Activated naive CD4-positive, alpha-beta T cell treated with anti-CD3 and anti-CD28 coated beads, Interleukin-2, amount 50 U/mL, for 72 hours (primary cell): Measurements from ENCODE around the gene MARCKSL1. TPM values are rescaled to one million over a fixed set of nuclear protein-coding genes. Genes with fewer than 3 reads are reported as not detected.
"Not testable (repeated sequence)": the region's sequence is repeated elsewhere in the genome, so short reads cannot be mapped to it uniquely, and the experiment has no call there.

ENCODE experiments used
- ATAC-seq, 2 donors: fragments of 150-1000 bp; cut with Tn5 transposase; 2 replicates each; pipeline ENCODE4 v1.10.0; 2021; ENCODE audit warnings: mild to moderate bottlenecking in 2 of 2, moderate library complexity in 2 of 2
- DNase-seq, 2 donors: peaks; one replicate each; pipeline ENCODE4 v3.0.0; 2021 to 2022; ENCODE audit warnings: low spot score in 2 of 2
- H3K27ac Mint-ChIP-seq, 2 donors: one replicate each; pipeline ENCODE4 v1.8.0; 2022; ENCODE audit warnings: mild to moderate bottlenecking in 2 of 2, mixed read lengths in 2 of 2
- H3K36me3 Mint-ChIP-seq, 2 donors: one replicate each; pipeline ENCODE4 v1.8.0; 2022; ENCODE audit warnings: mixed read lengths in 2 of 2
- H3K9me3 Mint-ChIP-seq, 2 donors: one replicate each; pipeline ENCODE4 v1.8.0; 2022; ENCODE audit warnings: mixed read lengths in 2 of 2
- total RNA-seq, 2 donors: library from RNA; stranded (reverse); gene quantifications; one replicate each; pipeline ENCODE4 v1.2.3, GENCODE V29; 2022

The MARCKSL1 gene
- total RNA-seq, 2 donors from 2014 or later = 10.6 to 47.0 TPM

DNA sequence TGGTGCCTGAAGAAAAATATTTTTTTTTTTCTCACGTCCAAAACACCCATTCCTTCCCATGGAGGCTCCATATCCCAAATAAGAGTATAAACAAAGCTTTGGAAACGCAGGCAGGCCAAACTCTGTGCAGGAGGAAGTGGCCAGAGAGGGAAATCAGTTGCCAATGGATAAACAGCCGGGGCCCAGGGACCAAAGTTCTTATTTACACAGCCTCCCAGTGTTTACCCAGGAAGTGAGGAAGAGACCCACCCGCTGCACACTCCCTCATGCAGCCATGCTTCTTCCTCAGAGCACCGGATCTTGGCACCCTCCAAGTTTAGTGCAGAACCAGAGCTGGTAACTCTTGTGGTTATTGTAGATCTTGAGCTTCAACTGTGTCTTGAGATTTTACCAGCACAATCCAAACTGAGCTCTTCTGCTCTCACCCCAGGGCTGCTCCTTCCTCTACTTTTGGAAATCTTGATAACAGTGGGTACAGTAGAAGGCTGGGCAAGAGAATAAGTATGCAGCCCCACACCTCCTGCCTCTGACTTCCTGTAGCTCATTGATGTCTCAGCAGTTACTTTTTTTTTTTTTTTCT, 14.2 kb downstream of the MARCKSL1 start:
- ATAC-seq (peak; percentile 48 to 49), DNase-seq (no peak)
- Mint-ChIP-seq H3K36me3 (peaks cover 0 to 17% of the 10 kb centered on the region in 2 donors), H3K9me3 (no peaks in the 10 kb centered on the region), H3K27ac (peak overlapping the region; percentile 61 to 78)

DNA sequence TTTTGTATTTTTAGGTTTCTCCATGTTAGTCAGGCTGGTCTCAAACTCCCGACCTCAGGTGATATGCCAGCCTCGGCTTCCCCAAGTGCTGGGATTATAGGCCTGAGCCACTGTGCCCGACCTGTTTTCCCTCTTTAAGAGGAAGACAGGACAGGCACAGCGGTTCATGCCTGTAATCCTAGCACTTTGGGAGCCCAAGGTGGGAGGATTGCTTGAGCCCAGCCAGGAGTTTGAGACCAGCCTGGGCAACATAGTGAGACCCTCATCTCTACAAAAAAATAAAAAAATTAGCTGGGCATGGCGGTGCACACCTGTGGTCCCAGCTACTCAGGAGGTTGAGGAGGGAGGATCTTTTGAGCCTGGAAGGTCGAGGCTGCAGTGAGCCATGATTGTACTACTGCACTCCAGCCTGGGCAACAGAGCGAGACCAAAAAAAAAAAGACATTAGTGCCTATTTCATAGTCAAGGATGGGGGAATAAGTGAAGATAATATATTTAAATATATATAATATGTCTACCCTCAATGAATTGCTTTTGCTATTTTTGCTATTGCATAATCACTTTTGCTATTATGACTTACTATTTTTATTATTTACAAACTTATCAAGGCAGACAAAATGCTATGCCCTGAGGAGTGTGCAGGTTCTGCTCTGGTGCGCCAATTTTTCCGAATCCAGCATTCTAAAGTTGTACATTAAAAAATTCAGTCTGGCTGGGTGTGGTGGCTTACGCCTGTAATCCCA, 17.7 kb downstream of the MARCKSL1 start:
- Mint-ChIP-seq H3K9me3 (no peaks in the 10 kb centered on the region), H3K27ac (peak overlapping the region in 1 of 2 donors; percentile 55), H3K36me3 (peaks cover 0 to 26% of the 10 kb centered on the region in 2 donors)
- ATAC-seq (no peak), DNase-seq (no peak)

DNA sequence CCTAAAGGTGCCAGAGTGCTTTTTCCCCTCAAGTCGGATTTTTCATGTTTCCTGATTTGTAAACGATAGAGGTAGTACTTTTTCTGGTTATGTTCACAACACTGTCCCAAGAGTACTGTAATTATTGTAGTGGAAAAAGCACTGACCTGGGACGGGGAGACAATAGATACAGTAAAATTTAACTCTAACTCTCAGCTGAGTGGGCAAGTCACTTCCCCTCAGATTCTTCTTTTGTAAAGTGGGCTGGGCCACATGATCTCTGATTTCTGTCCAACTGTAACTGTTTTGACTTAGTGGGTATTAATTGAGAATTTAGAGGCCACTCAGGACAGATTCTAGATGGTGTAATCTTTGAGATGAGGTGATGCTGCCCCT, 19.1 kb downstream of the MARCKSL1 start:
- Mint-ChIP-seq H3K27ac (peak overlapping the region in 1 of 2 donors; percentile 12), H3K9me3 (no peaks in the 10 kb centered on the region), H3K36me3 (peaks cover 0 to 27% of the 10 kb centered on the region in 2 donors)
- no peak for ATAC-seq
- DNase-seq = no peak

DNA sequence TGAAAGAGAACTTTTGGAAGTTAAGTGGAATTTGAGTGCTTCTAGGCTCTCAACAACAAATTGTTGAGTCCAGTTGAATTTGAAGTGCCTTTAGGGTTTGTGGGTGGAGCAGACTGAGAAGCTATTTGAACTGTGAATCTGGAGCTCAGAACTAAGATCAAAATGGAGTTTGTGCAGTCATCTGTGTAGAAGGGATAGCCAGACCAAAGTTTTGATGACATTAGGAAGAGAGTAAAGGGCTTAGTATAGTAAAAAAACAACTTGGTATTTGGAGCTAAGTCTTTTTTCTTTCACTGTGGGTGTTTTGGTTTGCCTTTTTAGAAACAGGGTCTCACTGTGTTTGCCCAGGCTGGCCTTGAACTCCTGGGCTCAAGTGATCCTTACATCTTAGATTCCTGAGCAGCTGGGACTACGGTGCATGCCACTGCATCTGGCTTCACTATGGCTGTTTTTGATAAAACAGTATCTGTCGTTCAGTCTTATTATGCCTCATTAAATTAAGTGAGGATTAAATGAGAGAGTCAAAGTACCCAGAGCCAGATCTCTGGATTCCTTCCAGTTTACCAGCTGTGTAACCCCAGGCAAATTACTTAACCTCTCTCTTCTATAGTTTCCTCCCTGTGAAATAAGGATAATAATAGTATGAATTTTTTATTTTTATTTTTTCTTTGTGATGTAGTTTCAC, 24.2 kb downstream of the MARCKSL1 start:
- H3K27ac Mint-ChIP-seq = peak overlapping the region in 1 of 2 donors; percentile 48
- peaks cover 6 to 21% of the 10 kb centered on the region in 2 donors for H3K36me3 Mint-ChIP-seq
- H3K9me3 Mint-ChIP-seq = no peaks in the 10 kb centered on the region
- DNase-seq (no peak), ATAC-seq (peak in 1 of 2 donors; percentile 38)

DNA sequence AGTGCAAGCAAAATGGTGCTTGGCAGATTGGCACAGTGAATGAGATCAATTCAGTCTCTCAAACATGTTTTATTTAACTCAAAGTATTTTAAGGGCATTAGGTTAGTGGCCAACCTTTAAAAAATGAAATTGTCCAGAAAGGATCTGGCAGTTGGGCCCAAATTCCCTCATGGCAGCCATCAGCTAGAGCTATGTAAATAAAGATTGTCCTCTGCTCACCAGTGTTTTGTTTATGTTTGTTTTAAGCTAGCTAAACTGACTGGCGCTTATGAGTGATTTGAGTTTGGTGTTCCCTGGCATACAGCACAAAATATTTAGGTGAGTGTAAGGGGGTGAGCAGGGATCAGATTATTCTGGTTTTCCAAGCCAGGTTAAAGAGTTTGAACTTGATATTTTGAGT, 26.1 kb downstream of the MARCKSL1 start:
- no peak for ATAC-seq
- DNase-seq = no peak
- H3K9me3 Mint-ChIP-seq = no peaks in the 10 kb centered on the region
- peaks cover 6 to 30% of the 10 kb centered on the region in 2 donors for H3K36me3 Mint-ChIP-seq
- peak overlapping the region in 1 of 2 donors; percentile 9 for H3K27ac Mint-ChIP-seq

DNA sequence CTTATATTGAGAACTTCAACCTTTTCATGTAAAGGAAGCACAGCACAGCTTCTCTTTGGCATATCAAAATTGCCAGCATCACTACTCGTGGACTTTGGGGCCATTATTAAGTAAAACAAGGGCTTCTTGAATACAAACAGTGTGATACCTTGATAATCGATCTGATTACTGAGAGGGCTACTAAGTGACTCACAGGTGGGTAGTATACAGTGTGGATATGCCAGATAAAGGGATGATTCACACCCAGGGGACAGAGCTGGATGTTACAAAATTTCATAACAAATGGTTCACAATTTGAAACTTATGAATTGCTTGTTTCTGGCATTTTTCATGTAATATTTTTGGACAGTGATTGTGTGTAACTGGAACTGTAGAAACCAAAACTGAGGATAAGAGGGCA, 28.7 kb downstream of the MARCKSL1 start:
- Mint-ChIP-seq H3K9me3 (no peaks in the 10 kb centered on the region), H3K36me3 (peaks cover 14 to 44% of the 10 kb centered on the region in 2 donors), H3K27ac (peak overlapping the region in 1 of 2 donors; percentile 65)
- ATAC-seq = peak; percentile 48 to 84
- DNase-seq = no peak

DNA sequence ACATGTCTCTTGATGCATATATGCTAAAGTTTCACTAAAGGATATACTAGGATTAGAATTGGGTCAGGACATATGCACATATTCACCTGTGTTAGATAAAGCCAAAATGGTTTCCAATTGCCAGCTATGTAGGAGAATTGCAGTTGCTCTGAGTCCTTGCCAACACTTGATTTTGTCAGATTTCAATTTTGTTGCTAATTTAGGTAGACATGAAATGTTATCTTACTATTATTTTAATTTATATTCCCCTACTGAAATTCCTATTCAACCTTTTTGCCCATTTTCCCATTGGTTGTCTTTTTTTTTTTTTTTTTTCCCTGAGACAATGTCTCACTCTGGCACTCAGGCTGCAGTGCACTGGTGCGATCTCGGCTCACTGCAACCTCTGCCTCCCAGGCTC, 30.7 kb downstream of the MARCKSL1 start:
- no peaks in the 10 kb centered on the region for H3K9me3 Mint-ChIP-seq

DNA sequence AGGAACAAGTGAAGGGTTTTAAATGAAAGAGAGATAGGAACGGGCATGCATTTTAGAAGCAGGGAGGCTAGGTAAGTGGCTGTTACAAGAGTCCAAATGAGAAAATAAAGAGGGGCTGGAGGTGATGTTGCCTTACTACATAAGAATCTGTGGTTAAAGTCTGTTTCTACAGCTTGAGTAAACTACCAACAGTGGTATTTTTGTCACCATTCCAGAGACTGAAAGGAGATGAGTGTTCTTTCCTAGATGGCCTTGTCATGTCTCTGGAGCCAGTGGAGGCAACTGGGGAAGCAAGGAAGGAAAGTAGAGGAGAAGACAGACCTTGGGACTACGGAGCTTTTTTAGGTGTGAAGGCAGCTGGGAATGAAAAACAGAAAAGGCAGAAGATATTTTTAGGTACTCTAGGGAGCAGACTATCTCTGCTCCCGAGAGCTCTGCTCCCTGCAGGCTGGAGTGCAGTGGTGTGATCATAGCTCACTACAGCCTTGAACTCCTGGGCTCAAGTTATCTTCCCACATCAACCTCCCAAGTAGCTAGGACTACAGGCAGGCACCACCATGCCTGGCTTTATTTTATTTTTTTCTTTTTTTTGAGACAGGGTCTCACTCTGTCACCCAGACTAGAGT, 31.9 kb downstream of the MARCKSL1 start:
- DNase-seq = no peak
- no peaks in the 10 kb centered on the region for H3K9me3 Mint-ChIP-seq
- H3K36me3 Mint-ChIP-seq = peaks cover 14 to 52% of the 10 kb centered on the region in 2 donors
- no peak for ATAC-seq
- H3K27ac Mint-ChIP-seq = peak overlapping the region; percentile 48 to 66

More for the DNA sequence above, 30.7 kb downstream of the MARCKSL1 start:
- peaks cover 14 to 52% of the 10 kb centered on the region in 2 donors for H3K36me3 Mint-ChIP-seq
- DNase-seq (no peak), ATAC-seq (no peak)
- H3K27ac Mint-ChIP-seq = no peak overlapping the region

DNA sequence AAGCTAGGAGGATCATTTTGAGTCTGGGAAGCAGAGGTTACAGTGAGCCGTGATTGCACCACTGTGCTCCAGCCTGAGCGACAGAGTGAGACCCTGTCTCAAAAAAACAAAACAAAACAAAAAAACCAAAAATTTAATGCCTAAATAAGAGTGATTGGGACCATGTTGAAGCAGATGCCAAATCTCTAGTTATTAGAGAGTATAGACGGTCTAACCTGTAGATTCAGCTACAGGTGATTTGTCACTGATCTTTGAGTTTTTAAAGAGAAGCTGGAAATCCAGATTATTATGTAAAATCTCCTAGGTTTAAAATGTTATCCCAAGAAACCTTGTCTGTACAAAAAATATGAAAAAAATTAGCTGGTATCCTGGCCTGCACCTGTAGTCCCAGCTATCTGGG, 32.7 kb downstream of the MARCKSL1 start:
- DNase-seq (no peak), ATAC-seq (no peak)
- Mint-ChIP-seq H3K36me3 (peaks cover 14 to 52% of the 10 kb centered on the region in 2 donors), H3K9me3 (no peaks in the 10 kb centered on the region), H3K27ac (peak overlapping the region in 1 of 2 donors; percentile 48)

DNA sequence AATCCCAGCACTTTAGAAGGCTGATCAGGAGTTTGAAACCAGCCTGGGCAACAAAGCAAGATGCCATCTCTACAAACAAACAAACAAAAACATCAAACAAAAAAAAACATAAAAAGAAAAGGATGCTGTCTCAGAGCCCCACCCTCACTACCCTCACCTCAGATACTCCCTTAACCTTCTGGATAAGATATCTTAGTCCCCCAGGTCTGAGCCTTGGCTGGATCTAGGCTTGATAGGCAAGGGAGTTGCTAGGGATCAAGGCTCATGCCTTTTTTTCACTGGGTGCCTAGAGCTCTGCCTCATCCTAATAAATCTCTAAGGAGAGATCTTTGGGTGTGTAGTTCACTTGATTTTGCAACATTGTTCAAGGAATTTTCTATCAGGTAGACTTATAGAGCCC, 36.7 kb downstream of the MARCKSL1 start:
- H3K27ac Mint-ChIP-seq = peak overlapping the region in 1 of 2 donors; percentile 74
- DNase-seq = no peak
- ATAC-seq = no peak
- peaks cover 8 to 54% of the 10 kb centered on the region in 2 donors for H3K36me3 Mint-ChIP-seq
- H3K9me3 Mint-ChIP-seq = no peaks in the 10 kb centered on the region

DNA sequence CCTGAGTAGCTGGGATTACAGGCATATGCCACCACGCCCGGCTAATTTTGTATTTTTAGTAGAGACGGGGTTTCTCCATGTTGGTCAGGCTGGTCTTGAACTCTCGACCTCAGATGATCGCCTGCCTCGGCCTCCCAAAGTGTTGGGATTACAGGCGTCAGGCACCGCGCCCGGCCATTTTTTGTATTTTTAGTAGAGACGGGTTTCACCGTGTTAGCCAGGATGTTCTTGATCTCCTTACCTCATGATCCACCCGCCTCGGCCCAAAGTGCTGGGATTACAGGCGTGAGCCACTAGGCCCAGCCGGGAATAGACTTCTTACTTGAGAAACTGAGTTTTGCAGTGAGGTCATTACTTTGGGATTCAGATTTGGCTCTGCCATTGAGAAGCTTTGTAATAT, 37.8 kb downstream of the MARCKSL1 start:
- H3K27ac Mint-ChIP-seq, ATAC-seq, DNase-seq, H3K9me3 Mint-ChIP-seq: not testable (repeated sequence)
- peaks cover 0 to 43% of the 10 kb centered on the region in 2 donors for H3K36me3 Mint-ChIP-seq

DNA sequence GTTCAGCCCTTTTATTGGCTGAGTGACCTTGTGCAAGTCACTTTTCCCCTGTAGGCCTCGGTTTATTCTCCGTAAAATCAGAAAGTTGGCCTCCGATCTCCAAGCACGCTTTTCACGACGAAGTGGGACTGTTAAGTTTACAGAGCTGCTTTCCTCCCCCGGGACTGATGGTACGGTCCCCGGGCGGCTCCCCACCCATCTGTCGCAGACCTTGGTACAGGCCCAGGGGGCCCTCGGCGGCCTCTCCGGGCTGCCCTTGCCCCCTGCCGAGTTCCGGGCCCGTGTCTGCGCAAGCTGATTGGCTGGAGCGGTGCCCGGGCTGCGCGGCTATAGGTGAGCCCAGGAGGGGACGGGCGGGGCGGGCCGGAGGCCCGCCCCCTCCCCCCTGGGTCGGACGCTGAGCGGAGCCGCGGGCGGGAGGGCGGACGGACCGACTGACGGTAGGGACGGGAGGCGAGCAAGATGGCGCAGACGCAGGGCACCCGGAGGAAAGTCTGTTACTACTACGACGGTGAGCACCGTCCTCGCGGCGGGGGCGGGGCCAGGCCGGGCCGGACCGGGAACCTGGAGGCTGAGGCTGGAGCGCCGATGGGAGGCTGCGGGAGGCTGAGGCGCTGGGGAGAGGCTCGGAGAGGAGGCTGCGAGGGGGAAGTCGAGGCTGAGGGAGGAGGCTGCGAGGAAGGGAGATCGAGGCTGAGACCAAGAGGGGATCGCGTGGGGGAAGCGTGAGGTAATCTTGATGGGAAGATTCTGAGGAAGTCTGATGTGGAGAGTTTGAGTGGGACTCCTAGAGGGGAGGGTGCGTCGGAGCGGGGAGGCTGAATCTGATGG, 44.1 kb downstream of the MARCKSL1 start, which contains the start of gene HDAC1:
Gene HDAC1 (plus strand): TSS at position 376 of the 831 bp plus-strand sequence. CDS start 87 bp downstream, at position 463.
- DNase-seq (peak; percentile 98), ATAC-seq (peak; percentile 98 to 99)
- Mint-ChIP-seq H3K9me3 (no peaks in the 10 kb centered on the region), H3K27ac (peak within 1 kb of the TSS; percentile 88 to 98), H3K36me3 (peaks cover 10 to 34% of the 10 kb centered on the region in 2 donors)

DNA sequence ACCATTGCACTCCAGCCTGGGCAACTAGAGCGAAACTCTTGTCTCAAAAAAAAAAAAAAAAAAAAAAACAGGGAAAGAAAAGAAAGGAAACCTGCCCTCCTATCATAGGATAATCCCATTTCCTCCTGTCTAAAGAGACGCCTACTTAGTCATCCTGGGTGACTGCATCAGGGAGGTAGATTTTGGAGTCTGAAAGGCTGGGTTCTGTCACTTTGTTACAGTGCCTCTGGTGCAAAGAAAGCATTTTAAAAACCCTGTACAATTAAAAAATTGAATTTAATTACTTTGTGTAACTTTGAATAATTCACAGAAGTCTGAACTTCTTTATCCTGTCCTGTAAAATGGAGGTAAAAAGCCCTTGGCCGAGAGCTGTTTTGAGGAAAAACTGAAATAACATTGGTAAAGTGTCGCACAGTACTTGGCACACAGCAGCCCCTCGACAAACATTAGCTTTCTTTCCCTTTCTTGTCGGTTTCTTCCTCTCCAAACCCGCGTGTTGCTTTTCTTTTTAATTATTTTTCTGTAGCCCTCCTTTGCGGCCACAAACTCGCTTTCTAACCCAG, 44.8 kb downstream of the MARCKSL1 start:
- Mint-ChIP-seq H3K9me3 (no peaks in the 10 kb centered on the region), H3K36me3 (peaks cover 16 to 34% of the 10 kb centered on the region in 2 donors), H3K27ac (peak overlapping the region; percentile 88 to 98)
- ATAC-seq (no peak), DNase-seq (no peak)

DNA sequence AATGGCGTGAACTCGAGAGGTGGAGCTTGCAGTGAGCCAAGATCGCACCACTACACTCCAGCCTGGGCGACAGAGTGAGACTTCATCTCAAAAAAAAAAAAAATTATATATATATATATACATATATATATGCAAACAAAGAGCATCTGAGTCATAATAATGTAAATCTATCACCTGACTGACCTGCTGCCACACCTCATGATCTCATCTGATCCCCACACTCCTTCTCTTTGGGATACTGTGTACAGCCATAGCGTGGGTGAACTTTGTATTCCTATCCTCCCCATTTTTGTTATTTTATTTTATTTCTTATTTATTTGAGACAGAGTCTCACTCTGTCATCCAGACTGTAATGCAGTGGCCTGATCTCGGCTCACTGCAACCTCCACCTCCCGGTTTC, 46.8 kb downstream of the MARCKSL1 start:
- H3K27ac Mint-ChIP-seq = no peak overlapping the region
- peaks cover 24 to 26% of the 10 kb centered on the region in 2 donors for H3K36me3 Mint-ChIP-seq
- H3K9me3 Mint-ChIP-seq = no peaks in the 10 kb centered on the region
- no peak for ATAC-seq
- no peak for DNase-seq

DNA sequence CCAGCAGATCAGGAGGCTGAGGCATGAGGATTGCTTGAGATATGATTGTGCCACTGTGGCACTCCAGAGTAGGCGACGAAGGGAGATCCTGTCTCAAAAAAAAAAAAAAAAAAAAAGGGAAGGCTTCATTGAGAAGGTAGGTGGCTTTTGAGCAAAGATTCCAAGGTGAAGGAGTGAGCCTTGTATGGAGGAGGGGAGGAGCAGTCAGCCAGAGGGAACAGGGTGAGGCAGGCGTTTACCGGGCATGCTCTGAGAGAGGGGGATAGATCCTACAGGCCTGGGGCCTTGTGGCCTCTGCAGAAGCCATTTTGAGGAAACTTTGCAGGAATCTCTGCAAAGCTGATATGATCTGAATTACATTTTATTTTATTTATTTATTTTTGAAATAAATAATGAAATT, 49.3 kb downstream of the MARCKSL1 start:
- Mint-ChIP-seq H3K27ac (peak overlapping the region in 1 of 2 donors; percentile 79), H3K9me3 (no peaks in the 10 kb centered on the region), H3K36me3 (peaks cover 14 to 15% of the 10 kb centered on the region in 2 donors)
- no peak for DNase-seq
- ATAC-seq = no peak

DNA sequence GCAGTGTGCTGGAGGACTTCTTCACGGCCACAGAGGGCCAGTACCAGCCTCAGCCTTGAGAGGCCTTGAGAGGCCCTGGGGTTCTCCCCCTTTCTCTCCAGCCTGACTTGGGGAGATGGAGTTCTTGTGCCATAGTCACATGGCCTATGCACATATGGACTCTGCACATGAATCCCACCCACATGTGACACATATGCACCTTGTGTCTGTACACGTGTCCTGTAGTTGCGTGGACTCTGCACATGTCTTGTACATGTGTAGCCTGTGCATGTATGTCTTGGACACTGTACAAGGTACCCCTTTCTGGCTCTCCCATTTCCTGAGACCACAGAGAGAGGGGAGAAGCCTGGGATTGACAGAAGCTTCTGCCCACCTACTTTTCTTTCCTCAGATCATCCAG, 50.4 kb downstream of the MARCKSL1 start:
- ATAC-seq = peak in 1 of 2 donors; percentile 12
- Mint-ChIP-seq H3K27ac (peak overlapping the region in 1 of 2 donors; percentile 53), H3K36me3 (peaks cover 14 to 15% of the 10 kb centered on the region in 2 donors), H3K9me3 (no peaks in the 10 kb centered on the region)
- DNase-seq = no peak
